Measurements from ENCODE around the gene QPRT.
"Not testable (repeated sequence)": the region's sequence is repeated elsewhere in the genome, so short reads cannot be mapped to it uniquely, and the experiment has no call there.

Gene QPRT

DNA sequence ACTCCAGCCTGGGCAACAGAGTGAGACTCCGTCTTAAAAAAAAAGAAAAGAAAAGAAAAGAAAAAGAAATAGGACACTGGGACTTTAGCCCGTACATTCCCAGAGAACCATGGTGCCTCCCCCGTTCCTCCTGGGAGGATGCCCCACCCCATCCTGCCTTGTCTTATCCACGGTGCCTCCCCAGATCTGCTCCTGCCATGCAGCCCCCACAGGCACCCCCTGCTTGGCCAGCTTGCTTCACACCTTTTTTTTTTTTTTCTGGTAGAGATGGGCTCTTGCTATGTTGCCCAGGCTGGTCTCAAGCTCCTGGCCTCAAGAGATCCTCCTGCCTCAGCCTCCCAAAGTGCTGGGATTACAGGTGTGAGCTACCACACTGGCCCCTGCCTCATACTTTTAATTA is 67.5 kb downstream of the QPRT start:
- DNase-seq (ENCODE audit: low spot score): not testable (repeated sequence)

All from germinal center (tissue), 1 donor.